Measurements from ENCODE around the gene MGAT4B.

Gene MGAT4B

GRCh38 chr5:179825655-179826182, 19.1 kb upstream of the MGAT4B start:
- DNase-seq: no peak

- DNase-seq: no peak
Observed at GRCh38 chr5:179824745-179825112, 18.1 kb upstream of the MGAT4B start.

GRCh38 chr5:179823937-179824744, 17.5 kb upstream of the MGAT4B start:
- no peak for DNase-seq

GRCh38 chr5:179822444-179822990, 15.9 kb upstream of the MGAT4B start:
- no peak for DNase-seq

- no peak for DNase-seq
Observed at GRCh38 chr5:179822059-179822432, 15.4 kb upstream of the MGAT4B start.

- peak; percentile 95 for DNase-seq
Observed at GRCh38 chr5:179821298-179822058, 14.8 kb upstream of the MGAT4B start.

GRCh38 chr5:179820483-179821297, 14.0 kb upstream of the MGAT4B start, which contains the start of gene SQSTM1:
TSS of gene SQSTM1 (plus strand) at chr5:179820905. CDS start at chr5:179820937, 32 bp downstream.
- peak; percentile 18 for DNase-seq

GRCh38 chr5:179820127-179820482, 13.4 kb upstream of the MGAT4B start:
- no peak for DNase-seq

GRCh38 chr5:179819296-179820126, 12.8 kb upstream of the MGAT4B start:
- DNase-seq: no peak

- DNase-seq: no peak
Observed at GRCh38 chr5:179818746-179819295, 12.2 kb upstream of the MGAT4B start.

GRCh38 chr5:179817890-179818745, 11.5 kb upstream of the MGAT4B start:
- no peak for DNase-seq

- DNase-seq: no peak
Observed at GRCh38 chr5:179817470-179817840, 10.8 kb upstream of the MGAT4B start.

GRCh38 chr5:179816796-179817469, 10.3 kb upstream of the MGAT4B start:
- no peak for DNase-seq

- no peak for DNase-seq
Observed at GRCh38 chr5:179816401-179816795, 9.7 kb upstream of the MGAT4B start.

- no peak for DNase-seq
Observed at GRCh38 chr5:179815491-179816249, 9.0 kb upstream of the MGAT4B start.

- no peak for DNase-seq
Observed at GRCh38 chr5:179814090-179814489, 7.4 kb upstream of the MGAT4B start.

GRCh38 chr5:179812997-179813607, 6.4 kb upstream of the MGAT4B start:
- DNase-seq: no peak

GRCh38 chr5:179812135-179812825, 5.6 kb upstream of the MGAT4B start:
- DNase-seq: no peak
